Measurements from ENCODE around the gene CCSER2. TPM values are rescaled to one million over a fixed set of nuclear protein-coding genes. Genes with fewer than 3 reads are reported as not detected.

The CCSER2 gene
- total RNA-seq, 6 experiments from 2014 or later: 18.2 to 28.8 (median 25.9) TPM

GRCh38 chr10:84423719-84424118, 95.3 kb downstream of the CCSER2 start:
- no peak overlapping the region for H3K27ac ChIP-seq

DNA sequence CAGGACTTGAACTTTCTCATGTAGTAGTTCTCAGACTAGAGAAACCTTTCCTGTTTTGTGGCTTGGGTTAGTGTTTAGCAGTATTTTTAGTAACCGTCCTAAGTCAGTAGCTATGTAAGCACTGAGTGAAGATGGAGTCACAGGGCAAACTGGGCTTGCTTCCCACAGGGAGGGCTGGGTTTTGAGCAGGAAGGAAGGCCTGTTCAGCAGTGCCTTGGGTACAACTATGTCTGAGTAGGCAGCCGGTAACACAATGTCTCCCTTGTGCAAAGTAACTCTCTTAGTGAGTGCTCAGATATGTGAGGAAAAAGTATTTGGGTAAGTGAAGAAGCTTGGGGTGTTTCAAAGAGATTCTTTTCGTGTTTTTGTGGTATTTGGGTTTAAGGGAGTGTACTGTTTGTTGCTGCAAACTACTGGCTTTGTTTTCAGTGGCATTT, 96.4 kb downstream of the CCSER2 start:
- DNase-seq (peak; percentile 39 to 63 (median 59)), ATAC-seq (peak; percentile 78 to 97 (median 91))
- Histone ChIP-seq H3K4me1 (no peaks in the 10 kb centered on the region), H3K36me3 (no peaks in the 10 kb centered on the region), H3K27ac (peak overlapping the region in 2 of 3 donors; percentile 1 to 30), H3K27me3 (no peaks in the 10 kb centered on the region), H3K4me3 (no peak overlapping the region), H3K9me3 (no peaks in the 10 kb centered on the region)
- WGBS (ENCODE audit: insufficient coverage, low coverage, low lambda C conversion rate, missing lambda C conversion rate): 43% methylated on average over 3 of the region's 3 CpGs
- TF ChIP-seq POLR2A (IDR thresholded peaks at IDR 0.05) (no peak), CTCF (IDR thresholded peaks at IDR 0.05) (no peak)
- intact Hi-C loops (cut with DNase I): no loop called here

More at GRCh38 chr10:84423719-84424118, 95.3 kb downstream of the CCSER2 start:
- H3K27me3 ChIP-seq: no peaks in the 10 kb centered on the region
- 89% methylated on average over 1 of the region's 1 CpG for WGBS (ENCODE audit: insufficient coverage, low coverage, low lambda C conversion rate, missing lambda C conversion rate)
- TF ChIP-seq CTCF (IDR thresholded peaks at IDR 0.05): no peak
- no peak for TF ChIP-seq POLR2A (IDR thresholded peaks at IDR 0.05)
- DNase-seq: no peak
- ATAC-seq: no peak
- H3K9me3 ChIP-seq: no peaks in the 10 kb centered on the region
- no peak overlapping the region for H3K4me3 ChIP-seq
- H3K4me1 ChIP-seq: no peaks in the 10 kb centered on the region
- H3K36me3 ChIP-seq: no peaks in the 10 kb centered on the region
- intact Hi-C loops (cut with DNase I): no loop called here

- TF ChIP-seq CTCF (IDR thresholded peaks at IDR 0.05) (no peak), POLR2A (IDR thresholded peaks at IDR 0.05) (no peak)
- intact Hi-C loops (cut with DNase I): no loop called here
- Histone ChIP-seq H3K4me1 (no peaks in the 10 kb centered on the region), H3K9me3 (no peaks in the 10 kb centered on the region), H3K27me3 (no peaks in the 10 kb centered on the region), H3K27ac (no peak overlapping the region), H3K36me3 (no peaks in the 10 kb centered on the region), H3K4me3 (no peak overlapping the region)
- ATAC-seq (no peak), DNase-seq (no peak)
- WGBS (ENCODE audit: insufficient coverage, low coverage, low lambda C conversion rate, missing lambda C conversion rate): no CpG with 5 or more reads among the region's 5 CpGs
Measured at GRCh38 chr10:84427903-84428650, 99.7 kb downstream of the CCSER2 start.

DNA sequence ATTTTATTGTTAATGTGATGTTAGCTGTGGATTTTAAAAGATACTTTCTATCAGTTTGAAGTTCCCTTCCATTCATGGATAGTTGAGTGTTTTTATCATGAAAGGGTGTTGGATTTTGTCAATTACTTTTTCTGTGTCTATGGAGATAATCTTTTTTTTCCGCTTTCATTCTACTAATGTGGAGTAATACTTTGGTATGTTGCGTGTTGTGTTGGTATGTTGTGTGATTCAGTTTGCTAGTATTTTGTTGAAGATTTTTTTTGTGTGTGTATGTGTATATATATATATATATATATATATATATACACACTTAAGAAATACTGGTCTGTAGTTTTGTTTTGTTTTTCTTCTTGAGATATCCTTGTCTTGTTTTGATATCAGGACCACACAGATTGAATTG, 100.3 kb downstream of the CCSER2 start:
- TF ChIP-seq POLR2A (IDR thresholded peaks at IDR 0.05) (no peak), CTCF (IDR thresholded peaks at IDR 0.05) (no peak)
- Histone ChIP-seq H3K9me3 (no peaks in the 10 kb centered on the region), H3K27ac (no peak overlapping the region), H3K4me1 (no peaks in the 10 kb centered on the region), H3K4me3 (no peak overlapping the region), H3K27me3 (no peaks in the 10 kb centered on the region), H3K36me3 (no peaks in the 10 kb centered on the region)
- intact Hi-C loops (cut with DNase I): no loop called here
- DNase-seq (no peak), ATAC-seq (no peak)
- WGBS (ENCODE audit: insufficient coverage, low coverage, low lambda C conversion rate, missing lambda C conversion rate): 97% methylated on average over 2 of the region's 2 CpGs

All from right lobe of liver (tissue), 6 donors.